Neural progenitor cell (in vitro differentiated cells): ENCODE data around the gene C1orf141.

ENCODE experiments used
- EZH2 ChIP-seq: fragments of 200-600 bp; sonication (generic); IDR thresholded peaks from 2 replicates; pipeline ENCODE4 v1.6.1; 2017; ENCODE audit warnings: antibody characterized with exemption, mild to moderate bottlenecking, moderate library complexity
- EZH2phosphoT487 ChIP-seq: fragments of 200-600 bp; sonication (generic); IDR thresholded peaks from 2 replicates; pipeline ENCODE4 v1.6.1; 2017; ENCODE audit warnings: antibody characterized with exemption
- TF ChIP-seq, protein P1 (sequence below): fragments of 200-600 bp; sonication (generic); IDR thresholded peaks from 2 replicates; pipeline ENCODE4 v1.5.1; 2017; ENCODE audit warnings: antibody characterized with exemption, mild to moderate bottlenecking

DNA sequence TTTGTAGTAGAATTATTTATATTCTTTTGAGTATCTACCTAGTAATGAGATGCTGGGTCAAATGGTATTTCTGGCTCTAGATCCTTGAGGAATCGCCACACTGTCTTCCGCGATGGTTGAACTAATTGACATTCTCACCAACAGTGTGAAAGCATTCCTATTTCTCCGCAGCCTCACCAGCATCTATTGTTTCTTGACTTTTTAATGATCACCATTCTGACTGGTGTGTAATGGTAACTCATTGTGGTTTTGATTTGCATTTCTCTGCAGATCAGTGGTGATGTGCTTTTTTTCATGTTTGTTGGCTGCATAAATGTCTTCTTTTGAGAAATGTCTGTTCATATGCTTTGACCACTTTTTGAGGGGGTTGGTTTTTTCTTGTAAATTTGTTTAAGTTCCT is 16.2 kb upstream of the C1orf141 start:
- TF ChIP-seq, protein P1, sequence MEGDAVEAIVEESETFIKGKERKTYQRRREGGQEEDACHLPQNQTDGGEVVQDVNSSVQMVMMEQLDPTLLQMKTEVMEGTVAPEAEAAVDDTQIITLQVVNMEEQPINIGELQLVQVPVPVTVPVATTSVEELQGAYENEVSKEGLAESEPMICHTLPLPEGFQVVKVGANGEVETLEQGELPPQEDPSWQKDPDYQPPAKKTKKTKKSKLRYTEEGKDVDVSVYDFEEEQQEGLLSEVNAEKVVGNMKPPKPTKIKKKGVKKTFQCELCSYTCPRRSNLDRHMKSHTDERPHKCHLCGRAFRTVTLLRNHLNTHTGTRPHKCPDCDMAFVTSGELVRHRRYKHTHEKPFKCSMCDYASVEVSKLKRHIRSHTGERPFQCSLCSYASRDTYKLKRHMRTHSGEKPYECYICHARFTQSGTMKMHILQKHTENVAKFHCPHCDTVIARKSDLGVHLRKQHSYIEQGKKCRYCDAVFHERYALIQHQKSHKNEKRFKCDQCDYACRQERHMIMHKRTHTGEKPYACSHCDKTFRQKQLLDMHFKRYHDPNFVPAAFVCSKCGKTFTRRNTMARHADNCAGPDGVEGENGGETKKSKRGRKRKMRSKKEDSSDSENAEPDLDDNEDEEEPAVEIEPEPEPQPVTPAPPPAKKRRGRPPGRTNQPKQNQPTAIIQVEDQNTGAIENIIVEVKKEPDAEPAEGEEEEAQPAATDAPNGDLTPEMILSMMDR = no peak
- TF ChIP-seq EZH2 (no peak), EZH2phosphoT487 (no peak)
